NCI-H524 (cell line): ENCODE results near the gene ABCC3.

ENCODE experiments used
- DNase-seq, 2 experiments: peaks; one replicate each; lab custom pipeline; 2025; lab: John Stamatoyannopoulos, UW

Gene ABCC3

DNA sequence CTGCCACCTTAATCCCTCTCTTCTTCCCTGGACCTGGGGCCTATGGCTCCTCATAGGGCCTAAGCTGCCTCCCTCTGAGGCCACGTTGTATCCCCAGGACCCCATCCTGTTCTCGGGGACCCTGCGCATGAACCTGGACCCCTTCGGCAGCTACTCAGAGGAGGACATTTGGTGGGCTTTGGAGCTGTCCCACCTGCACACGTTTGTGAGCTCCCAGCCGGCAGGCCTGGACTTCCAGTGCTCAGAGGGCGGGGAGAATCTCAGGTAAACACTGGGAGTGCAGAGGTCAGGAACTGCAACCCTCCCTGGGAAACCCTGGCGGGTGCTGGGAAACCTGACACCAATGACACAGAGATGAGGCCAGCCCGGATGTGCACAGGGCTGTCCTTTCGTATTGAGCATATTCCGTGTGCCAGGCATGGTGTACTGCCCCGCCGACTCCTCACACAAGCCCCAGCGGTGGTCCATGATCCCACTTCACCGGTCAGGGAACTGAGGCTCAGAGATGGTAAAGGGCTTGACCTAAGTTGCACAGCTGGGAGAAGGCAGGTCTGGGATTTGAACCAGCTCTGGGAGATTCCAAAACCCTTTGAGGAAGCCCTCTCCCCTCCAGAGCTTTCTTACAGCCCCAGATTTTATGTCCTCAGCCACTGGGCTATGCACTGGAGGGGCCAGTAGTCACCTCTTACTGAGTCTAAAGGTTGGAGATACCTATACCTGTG lies 50.1 kb downstream of the ABCC3 start:
- DNase-seq = no peak

DNA sequence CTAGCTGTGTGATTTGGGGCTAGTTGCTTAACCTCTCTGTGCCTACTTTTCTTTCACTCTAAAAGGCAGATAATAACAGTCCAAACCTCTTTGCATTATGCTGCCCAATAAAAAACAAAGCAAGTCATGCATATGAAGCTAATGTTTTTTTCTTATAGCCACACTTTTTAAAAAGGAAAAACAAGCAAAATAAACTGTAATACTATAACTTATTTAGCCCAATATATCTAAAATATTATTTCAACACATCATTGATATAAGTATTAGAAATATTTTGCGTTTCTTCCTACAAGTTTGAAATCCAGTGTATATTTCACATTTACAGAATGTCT lies 50.6 kb downstream of the ABCC3 start:
- no peak for DNase-seq

DNA sequence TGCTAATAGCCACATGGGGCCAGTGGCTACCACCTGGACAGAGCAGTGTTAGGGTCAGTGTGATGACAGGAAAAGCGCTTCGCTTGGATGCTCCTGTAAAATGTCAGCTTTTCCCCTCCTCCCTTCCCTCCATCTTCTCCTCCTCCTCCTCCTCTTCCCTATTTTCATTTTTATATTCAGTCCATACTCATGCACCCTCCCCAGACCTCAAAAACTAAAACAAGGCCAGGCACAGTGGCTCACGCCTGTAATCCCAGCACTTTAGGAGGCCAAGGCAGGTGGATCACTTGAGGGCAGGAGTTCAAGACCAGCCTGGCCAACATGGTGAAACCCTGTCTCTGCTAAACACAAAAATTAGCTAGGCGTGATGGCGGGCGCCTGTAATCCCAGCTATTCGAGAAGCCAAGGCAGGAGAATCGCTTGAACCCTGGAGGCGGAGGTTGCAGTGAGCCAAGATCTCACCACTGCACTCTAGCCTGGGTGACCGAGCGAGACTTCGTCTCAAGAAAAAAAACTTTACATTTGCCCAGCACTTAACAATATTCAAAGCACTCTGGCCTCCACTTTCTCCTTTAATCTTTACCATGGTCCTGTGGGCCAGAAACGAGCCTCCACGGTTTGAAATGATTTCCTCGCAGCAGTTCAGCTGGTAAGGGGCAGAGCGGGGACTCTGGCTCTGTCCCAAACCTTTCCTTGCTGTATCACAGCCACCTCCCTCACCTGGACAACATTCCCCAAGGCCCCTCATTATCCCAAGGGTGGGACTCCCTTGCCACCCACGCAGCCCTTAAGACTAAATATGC lies 51.2 kb downstream of the ABCC3 start:
- no peak for DNase-seq

GRCh38 chr17:50686494-50687199 lies 52.0 kb downstream of the ABCC3 start:
- DNase-seq = no peak

DNA sequence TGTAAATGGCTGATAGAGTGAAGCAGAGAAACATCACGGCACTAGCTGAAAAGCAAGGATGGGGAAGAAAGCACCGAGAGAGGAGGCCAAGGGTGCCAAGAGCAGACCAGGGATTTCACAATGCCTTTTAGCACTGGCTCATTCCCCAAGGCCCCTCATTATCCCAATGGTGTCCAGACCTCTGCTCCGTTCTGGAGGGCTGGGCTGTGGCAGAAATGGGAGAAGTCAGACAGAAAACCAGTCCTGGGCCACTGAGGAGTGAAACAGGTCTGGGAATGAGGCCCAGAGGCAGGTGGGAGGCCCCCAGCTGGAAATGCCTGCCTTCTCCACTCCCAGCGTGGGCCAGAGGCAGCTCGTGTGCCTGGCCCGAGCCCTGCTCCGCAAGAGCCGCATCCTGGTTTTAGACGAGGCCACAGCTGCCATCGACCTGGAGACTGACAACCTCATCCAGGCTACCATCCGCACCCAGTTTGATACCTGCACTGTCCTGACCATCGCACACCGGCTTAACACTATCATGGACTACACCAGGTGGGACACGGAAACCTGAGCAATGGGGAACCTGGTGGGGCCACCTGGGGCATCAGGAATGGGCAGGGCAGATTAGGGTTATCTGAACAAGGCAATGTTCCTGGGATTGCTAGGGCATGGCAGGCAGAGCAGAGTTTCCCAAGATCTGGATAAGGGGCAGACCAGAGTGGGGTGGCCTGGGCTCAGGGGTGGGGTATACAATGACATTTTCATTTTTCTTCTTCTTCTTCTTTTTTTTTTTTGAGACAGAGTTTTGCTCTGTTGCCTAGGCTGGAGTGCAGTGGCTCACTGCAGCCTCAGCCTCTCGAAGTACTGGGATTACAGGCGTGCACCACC lies 52.8 kb downstream of the ABCC3 start:
- DNase-seq = no peak

- peak in 1 of 2 experiments; percentile 17 for DNase-seq
These were observed 53.6 kb downstream of the ABCC3 start for GRCh38 chr17:50688245-50688644.

DNA sequence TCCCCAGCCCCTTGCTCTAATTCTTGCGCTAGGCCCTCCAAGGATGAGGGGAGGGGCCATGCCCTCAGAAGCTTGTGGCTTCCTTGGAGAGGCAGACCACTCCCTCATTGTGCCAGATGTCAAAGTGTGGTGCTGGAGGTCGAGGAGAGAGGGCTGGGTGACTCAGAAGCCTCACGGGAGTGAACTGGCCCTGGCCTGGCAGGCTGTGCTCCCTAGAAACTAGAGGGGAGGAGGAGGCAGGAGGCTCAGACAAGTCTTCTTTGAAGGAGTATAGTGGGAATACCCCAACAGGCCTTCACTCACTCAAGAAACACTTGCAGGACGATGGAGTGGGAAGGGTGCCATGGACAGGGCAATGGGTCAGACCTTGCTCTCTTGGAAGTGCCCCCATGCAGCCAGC lies 54.6 kb downstream of the ABCC3 start:
- DNase-seq = peak in 1 of 2 experiments; percentile 46

GRCh38 chr17:50689956-50690886 lies 55.5 kb downstream of the ABCC3 start:
- DNase-seq = no peak

DNA sequence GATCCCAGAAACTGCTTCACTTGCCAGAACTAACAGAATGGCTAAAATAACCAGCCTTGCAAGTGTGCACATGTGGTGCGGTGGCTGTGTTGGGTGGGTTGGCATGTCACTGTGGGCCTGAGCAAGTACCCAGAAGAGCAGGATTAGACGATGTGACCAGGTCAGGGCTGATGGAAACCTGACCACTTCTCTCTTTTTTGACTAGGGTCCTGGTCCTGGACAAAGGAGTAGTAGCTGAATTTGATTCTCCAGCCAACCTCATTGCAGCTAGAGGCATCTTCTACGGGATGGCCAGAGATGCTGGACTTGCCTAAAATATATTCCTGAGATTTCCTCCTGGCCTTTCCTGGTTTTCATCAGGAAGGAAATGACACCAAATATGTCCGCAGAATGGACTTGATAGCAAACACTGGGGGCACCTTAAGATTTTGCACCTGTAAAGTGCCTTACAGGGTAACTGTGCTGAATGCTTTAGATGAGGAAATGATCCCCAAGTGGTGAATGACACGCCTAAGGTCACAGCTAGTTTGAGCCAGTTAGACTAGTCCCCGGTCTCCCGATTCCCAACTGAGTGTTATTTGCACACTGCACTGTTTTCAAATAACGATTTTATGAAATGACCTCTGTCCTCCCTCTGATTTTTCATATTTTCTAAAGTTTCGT lies 56.3 kb downstream of the ABCC3 start:
- DNase-seq = no peak

DNA sequence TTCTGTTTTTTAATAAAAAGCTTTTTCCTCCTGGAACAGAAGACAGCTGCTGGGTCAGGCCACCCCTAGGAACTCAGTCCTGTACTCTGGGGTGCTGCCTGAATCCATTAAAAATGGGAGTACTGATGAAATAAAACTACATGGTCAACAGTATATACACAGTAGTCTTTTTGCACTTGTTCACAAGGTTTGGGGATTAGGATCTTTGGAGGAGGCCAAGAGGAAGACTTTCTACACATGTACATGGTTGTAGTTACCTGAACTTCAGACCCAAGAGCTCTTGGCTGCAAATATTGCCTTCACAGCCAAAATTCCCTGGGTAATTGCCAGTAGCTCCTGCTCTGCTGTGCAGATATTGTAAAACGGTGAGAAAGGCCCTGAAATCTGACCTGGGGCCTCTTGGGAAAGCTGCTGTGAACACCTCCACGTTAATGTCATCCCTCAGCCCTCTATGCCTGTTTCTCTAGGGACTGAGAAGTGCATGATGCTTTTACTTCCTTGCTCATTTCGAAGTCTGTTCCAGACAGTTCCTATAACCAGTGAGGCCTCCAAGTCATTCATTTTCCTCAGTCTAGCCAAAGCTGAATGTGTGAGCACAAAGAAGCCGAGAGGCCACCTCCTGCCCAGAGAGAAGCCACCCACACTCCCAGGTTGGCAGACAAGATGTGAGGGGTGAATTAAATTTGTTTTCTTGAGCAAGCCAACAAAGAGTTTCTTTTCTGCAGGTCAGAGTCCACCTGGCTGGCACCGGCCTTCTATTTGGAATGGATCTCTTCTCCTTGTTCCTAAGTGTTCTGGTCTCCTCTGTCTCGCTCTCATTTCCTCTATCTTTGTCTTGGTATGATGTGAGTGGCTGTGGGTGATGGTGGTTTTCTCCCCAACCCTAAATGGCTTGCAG lies 57.1 kb downstream of the ABCC3 start:
- no peak for DNase-seq

GRCh38 chr17:50692448-50693035 lies 57.9 kb downstream of the ABCC3 start:
- no peak for DNase-seq

DNA sequence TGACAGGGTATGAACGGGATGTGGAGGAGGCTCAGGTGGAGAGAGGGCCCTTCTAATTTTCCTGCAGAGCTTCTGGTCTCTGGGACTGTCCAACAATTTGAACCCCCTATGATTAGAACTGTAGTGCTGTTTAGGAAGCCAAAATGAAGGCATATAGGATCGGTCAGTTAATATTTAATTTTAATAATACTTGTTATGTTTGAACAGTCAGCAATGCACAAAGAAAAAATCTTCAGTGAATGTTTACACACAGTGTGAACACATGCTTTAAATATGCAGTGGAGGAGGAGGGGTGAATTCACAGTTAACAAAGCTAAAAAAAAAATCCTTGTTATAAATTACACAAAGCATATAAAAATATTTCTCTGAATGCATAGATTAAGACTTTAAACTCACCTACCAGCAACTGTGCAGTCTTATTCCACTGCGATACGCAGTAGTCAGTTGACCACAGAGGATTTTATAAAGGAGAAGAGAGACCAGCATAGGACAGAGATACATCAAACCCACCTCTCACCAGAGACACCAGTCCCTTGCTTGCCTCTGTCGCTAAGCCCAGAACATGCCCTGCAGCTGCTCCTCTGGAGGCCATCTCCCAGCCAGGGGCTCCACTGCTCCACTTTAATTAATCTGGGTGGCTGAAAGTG lies 58.5 kb downstream of the ABCC3 start:
- DNase-seq = no peak

DNA sequence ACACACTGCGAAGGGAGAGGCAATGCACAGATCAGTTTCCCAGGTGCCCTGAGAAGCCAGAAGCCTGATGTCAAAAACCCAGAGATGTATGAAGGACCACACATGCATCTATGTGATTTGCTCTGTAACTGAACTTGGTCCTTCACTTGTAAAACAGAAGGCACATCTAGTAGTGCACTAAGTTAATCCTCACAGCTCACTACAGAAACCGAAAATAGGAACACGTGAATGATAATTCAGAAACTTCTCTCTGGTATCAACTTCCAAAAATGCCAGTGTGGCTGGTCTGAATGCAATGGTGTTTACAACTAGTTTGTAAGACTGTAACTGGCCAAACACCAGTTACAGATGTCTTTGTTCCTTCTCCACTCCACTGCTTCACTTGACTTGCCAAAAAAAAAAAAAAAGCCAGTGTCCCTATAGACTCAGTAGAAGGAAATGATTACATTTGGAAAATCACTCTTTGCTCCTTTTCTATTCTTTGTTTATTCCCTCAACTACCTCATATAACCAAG lies 61.7 kb downstream of the ABCC3 start:
- no peak for DNase-seq

- DNase-seq = no peak
These were observed 62.4 kb downstream of the ABCC3 start for GRCh38 chr17:50697062-50697461.

- no peak for DNase-seq
These were observed 63.1 kb downstream of the ABCC3 start for GRCh38 chr17:50697663-50698272.

DNA sequence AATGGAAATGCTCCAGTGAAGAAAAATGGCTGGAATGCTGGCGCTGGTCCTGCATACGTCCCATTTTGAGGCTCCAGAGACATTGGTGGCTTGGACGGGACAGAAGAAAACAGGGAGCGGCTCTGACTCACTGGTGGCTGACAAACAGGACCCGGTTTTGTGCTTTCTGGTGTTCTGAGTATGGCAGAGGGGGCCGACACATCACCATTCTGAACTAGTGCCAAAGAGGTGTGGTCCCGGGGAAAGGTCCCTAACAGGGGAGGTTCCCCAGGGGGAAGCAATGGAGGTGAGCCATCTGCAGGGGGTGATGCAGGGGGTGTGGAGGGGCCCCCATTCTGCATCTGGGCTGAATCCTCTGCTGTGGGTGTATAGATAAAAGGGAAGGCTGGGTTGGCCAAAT lies 64.7 kb downstream of the ABCC3 start:
- DNase-seq = no peak

DNA sequence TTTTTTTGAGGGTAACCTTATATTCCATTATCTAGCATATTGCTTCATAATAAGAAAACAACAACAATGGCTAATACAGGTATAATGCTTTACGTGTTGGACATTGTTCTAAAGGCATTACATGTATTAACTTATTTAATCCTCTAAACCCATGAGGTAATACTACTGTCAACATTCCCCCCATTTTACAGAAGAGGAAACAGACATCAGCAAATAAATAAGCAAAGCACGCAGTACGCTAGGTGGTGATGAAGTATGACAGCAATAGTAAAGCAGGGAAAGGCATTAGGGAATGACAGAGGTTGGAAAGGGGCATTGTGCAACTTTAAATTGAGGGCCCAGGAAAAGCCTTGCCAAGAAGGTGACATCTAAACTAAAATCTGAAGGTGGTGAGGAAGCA lies 68.5 kb downstream of the ABCC3 start:
- DNase-seq = no peak
